GM19324 (cell line): ENCODE data around the gene SEMA6D.
"Not testable (repeated sequence)": the region's sequence is repeated elsewhere in the genome, so short reads cannot be mapped to it uniquely, and the experiment has no call there.

ENCODE experiments used
- ATAC-seq: cut with Tn5 transposase; IDR thresholded peaks from one replicate; pipeline ENCODE4 v1.9.1; 2021; ENCODE audit warnings: mild to moderate bottlenecking, moderate library complexity; ENCODE audit not compliant: unreplicated experiment, low FRiP score

SEMA6D gene

GRCh38 chr15:47715856-47716445, 1.4 kb upstream of the SEMA6D start:
- ATAC-seq: no peak

- ATAC-seq: no peak
Observed at GRCh38 chr15:47716516-47716915, 789 bp upstream of the SEMA6D start.

- ATAC-seq: no peak
Observed at GRCh38 chr15:47718497-47719437, 1.5 kb downstream of the SEMA6D start.

GRCh38 chr15:47719730-47720129, 2.4 kb downstream of the SEMA6D start:
- ATAC-seq: no peak

- no peak for ATAC-seq
Observed at GRCh38 chr15:47720555-47720954, 3.2 kb downstream of the SEMA6D start.

GRCh38 chr15:47721676-47722075, 4.4 kb downstream of the SEMA6D start:
- ATAC-seq: no peak

GRCh38 chr15:47724346-47724745, 7.0 kb downstream of the SEMA6D start:
- no peak for ATAC-seq

GRCh38 chr15:47725051-47725450, 7.7 kb downstream of the SEMA6D start:
- ATAC-seq: no peak

GRCh38 chr15:47725906-47726305, 8.6 kb downstream of the SEMA6D start:
- ATAC-seq: no peak

GRCh38 chr15:47726399-47726823, 9.1 kb downstream of the SEMA6D start:
- ATAC-seq: no peak

GRCh38 chr15:47727137-47727536, 9.8 kb downstream of the SEMA6D start:
- ATAC-seq: no peak

- no peak for ATAC-seq
Observed at GRCh38 chr15:47727676-47728075, 10.4 kb downstream of the SEMA6D start.

GRCh38 chr15:47728426-47728825, 11.1 kb downstream of the SEMA6D start:
- ATAC-seq: no peak

- no peak for ATAC-seq
Observed at GRCh38 chr15:47728886-47729285, 11.6 kb downstream of the SEMA6D start.

- no peak for ATAC-seq
Observed at GRCh38 chr15:47731230-47731629, 13.9 kb downstream of the SEMA6D start.

- ATAC-seq: no peak
Observed at GRCh38 chr15:47732248-47732647, 14.9 kb downstream of the SEMA6D start.

GRCh38 chr15:47733085-47733484, 15.8 kb downstream of the SEMA6D start:
- ATAC-seq: no peak

- ATAC-seq: no peak
Observed at GRCh38 chr15:47736143-47736786, 19.0 kb downstream of the SEMA6D start.

- ATAC-seq: no peak
Observed at GRCh38 chr15:47737477-47737876, 20.2 kb downstream of the SEMA6D start.

- not testable (repeated sequence) for ATAC-seq
Observed at GRCh38 chr15:47738144-47738825, 21.0 kb downstream of the SEMA6D start.

GRCh38 chr15:47741082-47741481, 23.8 kb downstream of the SEMA6D start:
- ATAC-seq: no peak
